Measurements from ENCODE around the gene GALNT9.

The GALNT9 gene

GRCh38 chr12:132194056-132194455, 135.3 kb downstream of the GALNT9 start:
- peak overlapping the region in 1 of 2 donors; percentile 12 for H3K27ac Mint-ChIP-seq
- peaks cover 9 to 10% of the 10 kb centered on the region in 2 donors for H3K4me1 Mint-ChIP-seq (ENCODE audit: low read depth in 2 of 2)
- DNase-seq (peak in 1 of 3 experiments; percentile 10), ATAC-seq (replicated peaks) (no peak)
- peaks cover 5% of the 10 kb centered on the region for H3K36me3 Mint-ChIP-seq (ENCODE audit: insufficient read depth)
- no peaks in the 10 kb centered on the region for H3K27me3 Mint-ChIP-seq
- H3K9me3 Mint-ChIP-seq, result peaks cover 5 to 11% of the 10 kb centered on the region in 2 donors
- H3K4me3 Mint-ChIP-seq, result no peak overlapping the region

- H3K27ac Mint-ChIP-seq, result no peak overlapping the region
- ATAC-seq (replicated peaks), result no peak
- peaks cover 5 to 11% of the 10 kb centered on the region in 2 donors for H3K9me3 Mint-ChIP-seq
- no peaks in the 10 kb centered on the region for H3K27me3 Mint-ChIP-seq
- H3K4me3 Mint-ChIP-seq, result no peak overlapping the region
- peaks cover 11% of the 10 kb centered on the region for H3K36me3 Mint-ChIP-seq (ENCODE audit: insufficient read depth)
- peaks cover 11 to 19% of the 10 kb centered on the region in 2 donors for H3K4me1 Mint-ChIP-seq (ENCODE audit: low read depth in 2 of 2)
- DNase-seq, result no peak
Observed at GRCh38 chr12:132191715-132192553, 137.5 kb downstream of the GALNT9 start.

GRCh38 chr12:132190834-132191500, 138.4 kb downstream of the GALNT9 start:
- H3K4me3 Mint-ChIP-seq, result peak overlapping the region; percentile 37 to 94
- peaks cover 5 to 11% of the 10 kb centered on the region in 2 donors for H3K9me3 Mint-ChIP-seq
- peaks cover 13% of the 10 kb centered on the region for H3K36me3 Mint-ChIP-seq (ENCODE audit: insufficient read depth)
- no peaks in the 10 kb centered on the region for H3K27me3 Mint-ChIP-seq
- peak overlapping the region in 1 of 2 donors; percentile 87 for H3K27ac Mint-ChIP-seq
- peaks cover 11 to 27% of the 10 kb centered on the region in 2 donors for H3K4me1 Mint-ChIP-seq (ENCODE audit: low read depth in 2 of 2)
- ATAC-seq (replicated peaks), result no peak
- DNase-seq, result no peak

- Mint-ChIP-seq H3K27me3 (no peaks in the 10 kb centered on the region), H3K36me3 (ENCODE audit: insufficient read depth) (peaks cover 13% of the 10 kb centered on the region), H3K27ac (peak overlapping the region; percentile 87 to 93)
Observed at GRCh38 chr12:132190012-132190755, 139.2 kb downstream of the GALNT9 start.

GRCh38 chr12:132189378-132190011, 139.9 kb downstream of the GALNT9 start:
- Mint-ChIP-seq H3K4me3 (peak overlapping the region; percentile 93 to 94), H3K27me3 (no peaks in the 10 kb centered on the region), H3K9me3 (peaks cover 5 to 11% of the 10 kb centered on the region in 2 donors), H3K27ac (peak overlapping the region; percentile 87 to 93), H3K4me1 (ENCODE audit: low read depth in 2 of 2) (peaks cover 19 to 29% of the 10 kb centered on the region in 2 donors), H3K36me3 (ENCODE audit: insufficient read depth) (peaks cover 13% of the 10 kb centered on the region)
- DNase-seq, result peak; percentile 89 to 91 (median 89)
- ATAC-seq (replicated peaks), result peak; percentile 89

More at GRCh38 chr12:132190012-132190755, 139.2 kb downstream of the GALNT9 start:
- peak; percentile 6 for ATAC-seq (replicated peaks)
- Mint-ChIP-seq H3K4me3 (peak overlapping the region; percentile 93 to 94), H3K4me1 (ENCODE audit: low read depth in 2 of 2) (peaks cover 19 to 29% of the 10 kb centered on the region in 2 donors), H3K9me3 (peaks cover 5 to 11% of the 10 kb centered on the region in 2 donors)
- peak in 1 of 3 experiments; percentile 6 for DNase-seq

- no peaks in the 10 kb centered on the region for H3K27me3 Mint-ChIP-seq
Observed at GRCh38 chr12:132188916-132189325, 140.5 kb downstream of the GALNT9 start.

GRCh38 chr12:132188451-132188901, 140.9 kb downstream of the GALNT9 start:
- H3K36me3 Mint-ChIP-seq (ENCODE audit: insufficient read depth), result peaks cover 14% of the 10 kb centered on the region
- no peak for ATAC-seq (replicated peaks)
- DNase-seq, result no peak
- no peaks in the 10 kb centered on the region for H3K27me3 Mint-ChIP-seq
- peak overlapping the region; percentile 93 to 94 for H3K4me3 Mint-ChIP-seq
- H3K9me3 Mint-ChIP-seq, result peaks cover 1 to 3% of the 10 kb centered on the region in 2 donors
- H3K27ac Mint-ChIP-seq, result peak overlapping the region in 1 of 2 donors; percentile 38
- peaks cover 18 to 29% of the 10 kb centered on the region in 2 donors for H3K4me1 Mint-ChIP-seq (ENCODE audit: low read depth in 2 of 2)

More at GRCh38 chr12:132188916-132189325, 140.5 kb downstream of the GALNT9 start:
- ATAC-seq (replicated peaks), result no peak
- Mint-ChIP-seq H3K36me3 (ENCODE audit: insufficient read depth) (peaks cover 13% of the 10 kb centered on the region), H3K9me3 (peaks cover 3 to 7% of the 10 kb centered on the region in 2 donors), H3K4me1 (ENCODE audit: low read depth in 2 of 2) (peaks cover 19 to 29% of the 10 kb centered on the region in 2 donors), H3K4me3 (peak overlapping the region; percentile 93 to 94), H3K27ac (peak overlapping the region; percentile 87 to 93)
- no peak for DNase-seq

- Mint-ChIP-seq H3K9me3 (no peaks in the 10 kb centered on the region), H3K27me3 (no peaks in the 10 kb centered on the region), H3K36me3 (ENCODE audit: insufficient read depth) (peaks cover 13% of the 10 kb centered on the region), H3K27ac (peak overlapping the region in 1 of 2 donors; percentile 16), H3K4me3 (peak overlapping the region; percentile 93 to 94), H3K4me1 (ENCODE audit: low read depth in 2 of 2) (peaks cover 16 to 28% of the 10 kb centered on the region in 2 donors)
- DNase-seq (no peak), ATAC-seq (replicated peaks) (no peak)
Observed at GRCh38 chr12:132187646-132188450, 141.5 kb downstream of the GALNT9 start.

- H3K4me1 Mint-ChIP-seq (ENCODE audit: low read depth in 2 of 2), result peaks cover 16 to 28% of the 10 kb centered on the region in 2 donors
- no peak for DNase-seq
- H3K36me3 Mint-ChIP-seq (ENCODE audit: insufficient read depth), result peaks cover 13% of the 10 kb centered on the region
- H3K27me3 Mint-ChIP-seq, result no peaks in the 10 kb centered on the region
- no peak for ATAC-seq (replicated peaks)
- peak overlapping the region; percentile 76 to 94 for H3K4me3 Mint-ChIP-seq
- no peaks in the 10 kb centered on the region for H3K9me3 Mint-ChIP-seq
- H3K27ac Mint-ChIP-seq, result peak overlapping the region; percentile 39 to 91
Observed at GRCh38 chr12:132186857-132187620, 142.3 kb downstream of the GALNT9 start.

GRCh38 chr12:132186208-132186856, 143.1 kb downstream of the GALNT9 start:
- H3K36me3 Mint-ChIP-seq (ENCODE audit: insufficient read depth), result peaks cover 13% of the 10 kb centered on the region
- no peak for DNase-seq
- no peaks in the 10 kb centered on the region for H3K9me3 Mint-ChIP-seq
- no peaks in the 10 kb centered on the region for H3K27me3 Mint-ChIP-seq
- peak overlapping the region; percentile 76 for H3K4me3 Mint-ChIP-seq
- peaks cover 16 to 28% of the 10 kb centered on the region in 2 donors for H3K4me1 Mint-ChIP-seq (ENCODE audit: low read depth in 2 of 2)
- no peak for ATAC-seq (replicated peaks)
- H3K27ac Mint-ChIP-seq, result peak overlapping the region; percentile 39 to 91

GRCh38 chr12:132185705-132186104, 143.7 kb downstream of the GALNT9 start:
- DNase-seq, result peak in 1 of 3 experiments; percentile 34
- Mint-ChIP-seq H3K27me3 (no peaks in the 10 kb centered on the region), H3K36me3 (ENCODE audit: insufficient read depth) (peaks cover 13% of the 10 kb centered on the region), H3K4me3 (peak overlapping the region; percentile 76), H3K27ac (peak overlapping the region; percentile 39 to 91), H3K9me3 (no peaks in the 10 kb centered on the region), H3K4me1 (ENCODE audit: low read depth in 2 of 2) (peaks cover 16 to 29% of the 10 kb centered on the region in 2 donors)
- ATAC-seq (replicated peaks), result peak; percentile 5
